ENCODE data around the gene PCNX1. TPM values are rescaled to one million over a fixed set of nuclear protein-coding genes. Genes with fewer than 3 reads are reported as not detected.

The PCNX1 gene
- total and polyA plus RNA-seq, 4 donors: 5.7 to 41.2 (median 18.2) TPM

DNA sequence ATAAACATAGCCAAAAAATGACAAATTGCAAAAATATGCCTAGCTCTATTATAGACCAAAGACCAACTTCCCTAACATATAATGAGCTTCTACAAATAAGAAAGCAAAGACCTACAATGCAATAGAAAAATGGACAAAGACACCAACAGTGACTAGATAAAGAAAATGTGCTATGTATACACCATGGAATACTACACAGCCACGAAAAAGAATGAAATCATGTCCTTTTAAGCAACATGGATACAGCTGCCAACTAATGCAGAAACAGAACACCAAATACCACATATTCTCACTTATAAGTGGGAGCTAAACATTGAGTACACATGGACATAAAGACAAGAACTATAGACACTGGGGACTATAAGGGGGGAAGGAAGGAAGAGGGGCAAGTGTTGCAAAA, 10.9 kb upstream of the PCNX1 start:
- no peaks in the 10 kb centered on the region for H3K4me1 ChIP-seq (ENCODE audit: control insufficient read depth in 4 of 4, insufficient read depth in 4 of 4, low read length in 3 of 4)
- H3K9me3 ChIP-seq (ENCODE audit: control insufficient read depth in 4 of 4, low read length in 3 of 4): no peaks in the 10 kb centered on the region
- H3K27ac ChIP-seq (ENCODE audit: low read depth in 1 of 2, low read length in 2 of 2): no peak overlapping the region
- WGBS: 75% methylated on average over 1 of the region's 1 CpG
- DNase-seq (ENCODE audit: low spot score): no peak
- TF ChIP-seq REST (IDR thresholded peaks at IDR 0.05): no peak
- TF ChIP-seq NR2F2 (IDR thresholded peaks at IDR 0.05): no peak
- TF ChIP-seq EGR1 (IDR thresholded peaks at IDR 0.05; ENCODE audit: low read depth in 2 of 2): no peak
- TF ChIP-seq SP1 (IDR thresholded peaks at IDR 0.05): no peak
- TF ChIP-seq RXRA (IDR thresholded peaks at IDR 0.05): no peak
- TF ChIP-seq YY1 (IDR thresholded peaks at IDR 0.05): no peak
- no peak for TF ChIP-seq RAD21 (IDR thresholded peaks at IDR 0.05)
- TF ChIP-seq TAF1 (conservative IDR thresholded peaks at IDR 0.05): no peak
- no peak for TF ChIP-seq GABPA (IDR thresholded peaks at IDR 0.05 in 1 of 2, conservative IDR thresholded peaks at IDR 0.05 in 1 of 2)
- TF ChIP-seq JUND (IDR thresholded peaks at IDR 0.05): no peak
- TF ChIP-seq FOXA2 (IDR thresholded peaks at IDR 0.05): no peak
- TF ChIP-seq ATF3 (IDR thresholded peaks at IDR 0.05): no peak
- TF ChIP-seq CTCF (IDR thresholded peaks at IDR 0.05; ENCODE audit: low read depth, low read length, missing input control): no peak
- no peak for TF ChIP-seq MAX (IDR thresholded peaks at IDR 0.05)
- no peak for TF ChIP-seq FOXA1 (IDR thresholded peaks at IDR 0.05)
- TF ChIP-seq, protein P1, sequence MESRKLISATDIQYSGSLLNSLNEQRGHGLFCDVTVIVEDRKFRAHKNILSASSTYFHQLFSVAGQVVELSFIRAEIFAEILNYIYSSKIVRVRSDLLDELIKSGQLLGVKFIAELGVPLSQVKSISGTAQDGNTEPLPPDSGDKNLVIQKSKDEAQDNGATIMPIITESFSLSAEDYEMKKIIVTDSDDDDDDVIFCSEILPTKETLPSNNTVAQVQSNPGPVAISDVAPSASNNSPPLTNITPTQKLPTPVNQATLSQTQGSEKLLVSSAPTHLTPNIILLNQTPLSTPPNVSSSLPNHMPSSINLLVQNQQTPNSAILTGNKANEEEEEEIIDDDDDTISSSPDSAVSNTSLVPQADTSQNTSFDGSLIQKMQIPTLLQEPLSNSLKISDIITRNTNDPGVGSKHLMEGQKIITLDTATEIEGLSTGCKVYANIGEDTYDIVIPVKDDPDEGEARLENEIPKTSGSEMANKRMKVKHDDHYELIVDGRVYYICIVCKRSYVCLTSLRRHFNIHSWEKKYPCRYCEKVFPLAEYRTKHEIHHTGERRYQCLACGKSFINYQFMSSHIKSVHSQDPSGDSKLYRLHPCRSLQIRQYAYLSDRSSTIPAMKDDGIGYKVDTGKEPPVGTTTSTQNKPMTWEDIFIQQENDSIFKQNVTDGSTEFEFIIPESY (IDR thresholded peaks at IDR 0.05): no peak
- peaks cover 0 to 3% (median 0%) of the 10 kb centered on the region in 4 donors for H3K27me3 ChIP-seq (ENCODE audit: control insufficient read depth in 4 of 4, insufficient read depth in 4 of 4, low read length in 3 of 4)
- no peak overlapping the region for H3K4me3 ChIP-seq (ENCODE audit: low read depth in 1 of 3, low read length in 3 of 3)
- H3K36me3 ChIP-seq (ENCODE audit: control insufficient read depth in 4 of 4, insufficient read depth in 3 of 4, low read depth in 1 of 4, low read length in 3 of 4): no peaks in the 10 kb centered on the region
- H3K9ac ChIP-seq (ENCODE audit: low read depth in 1 of 2, low read length in 2 of 2): no peak overlapping the region

DNA sequence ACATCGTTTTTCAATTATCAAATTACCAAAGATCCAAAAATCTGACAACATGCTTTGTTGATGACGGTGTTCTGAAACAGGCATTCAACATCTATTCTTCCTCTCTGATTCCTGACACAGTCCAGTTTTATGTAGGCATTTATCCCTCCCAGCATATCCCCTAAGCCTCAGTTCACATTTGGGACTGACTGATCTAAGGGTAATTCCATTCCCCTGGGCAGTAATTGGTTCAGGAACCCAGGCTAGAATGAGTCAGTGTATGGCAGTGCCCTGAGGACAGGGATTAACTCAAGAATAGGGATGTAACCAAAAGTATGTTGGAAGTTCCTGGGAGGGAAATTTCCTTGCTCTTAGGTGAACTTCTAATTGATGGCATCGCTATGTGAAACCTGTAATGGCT, 10.3 kb upstream of the PCNX1 start:
- no peak for DNase-seq (ENCODE audit: low spot score)
- WGBS: 98% methylated on average over 3 of the region's 3 CpGs
- Histone ChIP-seq H3K27ac (ENCODE audit: low read depth in 1 of 2, low read length in 2 of 2) (no peak overlapping the region), H3K27me3 (ENCODE audit: control insufficient read depth in 4 of 4, insufficient read depth in 4 of 4, low read length in 3 of 4) (no peaks in the 10 kb centered on the region), H3K4me1 (ENCODE audit: control insufficient read depth in 4 of 4, insufficient read depth in 4 of 4, low read length in 3 of 4) (no peaks in the 10 kb centered on the region), H3K9me3 (ENCODE audit: control insufficient read depth in 4 of 4, low read length in 3 of 4) (no peaks in the 10 kb centered on the region), H3K36me3 (ENCODE audit: control insufficient read depth in 4 of 4, insufficient read depth in 3 of 4, low read depth in 1 of 4, low read length in 3 of 4) (no peaks in the 10 kb centered on the region), H3K4me3 (ENCODE audit: low read depth in 1 of 3, low read length in 3 of 3) (no peak overlapping the region), H3K9ac (ENCODE audit: low read depth in 1 of 2, low read length in 2 of 2) (no peak overlapping the region)
- TF ChIP-seq FOXA2 (IDR thresholded peaks at IDR 0.05) (no peak), RXRA (IDR thresholded peaks at IDR 0.05) (no peak), HNF4A (conservative IDR thresholded peaks at IDR 0.05) (no peak), RAD21 (IDR thresholded peaks at IDR 0.05) (no peak), CTCF (IDR thresholded peaks at IDR 0.05; ENCODE audit: low read depth, low read length, missing input control) (no peak), EGR1 (IDR thresholded peaks at IDR 0.05; ENCODE audit: low read depth in 2 of 2) (no peak)

Data from liver (tissue), 9 donors.